ENCODE measurements around the gene OR4N5. TPM values are rescaled to one million over a fixed set of nuclear protein-coding genes. Genes with fewer than 3 reads are reported as not detected.

The OR4N5 gene
- polyA plus RNA-seq, 1 donor, result not detected

GRCh38 chr14:20191396-20191795 lies 52.8 kb downstream of the OR4N5 start:
- DNase-seq, result no peak
- Histone ChIP-seq H3K27ac (ENCODE audit: low read length) (no peak overlapping the region), H3K4me1 (ENCODE audit: control insufficient read depth, insufficient read depth, low read length) (no peaks in the 10 kb centered on the region), H3K4me3 (ENCODE audit: low read length) (no peak overlapping the region), H3K9me3 (ENCODE audit: control insufficient read depth, low read depth, low read length) (no peaks in the 10 kb centered on the region), H3K36me3 (ENCODE audit: control insufficient read depth, insufficient read depth, low read length) (no peaks in the 10 kb centered on the region), H3K27me3 (ENCODE audit: control insufficient read depth, insufficient read depth, low read length) (no peaks in the 10 kb centered on the region)
- no CpG with 5 or more reads among the region's 3 CpGs for WGBS (ENCODE audit: insufficient coverage, low lambda C conversion rate)

- DNase-seq, result no peak
- H3K27ac ChIP-seq (ENCODE audit: low read length), result no peak overlapping the region
Measured at GRCh38 chr14:20194101-20194500, 55.5 kb downstream of the OR4N5 start.

More at GRCh38 chr14:20194101-20194500, 55.5 kb downstream of the OR4N5 start:
- Histone ChIP-seq H3K9me3 (ENCODE audit: control insufficient read depth, low read depth, low read length) (no peaks in the 10 kb centered on the region), H3K4me3 (ENCODE audit: low read length) (no peak overlapping the region), H3K27me3 (ENCODE audit: control insufficient read depth, insufficient read depth, low read length) (no peaks in the 10 kb centered on the region), H3K4me1 (ENCODE audit: control insufficient read depth, insufficient read depth, low read length) (no peaks in the 10 kb centered on the region), H3K36me3 (ENCODE audit: control insufficient read depth, insufficient read depth, low read length) (no peaks in the 10 kb centered on the region)

Other genes starting within 250 kb of the OR4N5 start
- not detected for gene OR4K5, start 218.2 kb upstream of the OR4N5 start, polyA plus RNA-seq
- not detected for gene OR4K1, start 207.9 kb upstream of the OR4N5 start, polyA plus RNA-seq
- not detected for gene OR4K15, start 163.2 kb upstream of the OR4N5 start, polyA plus RNA-seq
- not detected for gene OR4Q2, start 136.7 kb upstream of the OR4N5 start, polyA plus RNA-seq
- gene OR4K14, start 119.5 kb upstream of the OR4N5 start, polyA plus RNA-seq, result not detected
- not detected for gene OR4K13, start 102.8 kb upstream of the OR4N5 start, polyA plus RNA-seq
- gene OR4L1, start 78.8 kb upstream of the OR4N5 start, polyA plus RNA-seq, result not detected
- gene OR4K17, start 28.1 kb upstream of the OR4N5 start, polyA plus RNA-seq, result not detected
- not detected for gene OR11G2, start 52.1 kb downstream of the OR4N5 start, polyA plus RNA-seq
- gene OR11H6, start 84.9 kb downstream of the OR4N5 start, polyA plus RNA-seq, result not detected
- 0.34 TPM for gene OR11H7, start 90.2 kb downstream of the OR4N5 start, polyA plus RNA-seq
- gene OR11H4, start 100.5 kb downstream of the OR4N5 start, polyA plus RNA-seq, result not detected
- 14.2 TPM for gene TTC5, start 167.1 kb downstream of the OR4N5 start, polyA plus RNA-seq
- 67.7 TPM for gene CCNB1IP1, start 194.5 kb downstream of the OR4N5 start, polyA plus RNA-seq
- 30.9 TPM for gene PARP2, start 204.8 kb downstream of the OR4N5 start, polyA plus RNA-seq